GM19240 (cell line): Measurements from ENCODE around the gene ATP8A2.
"Not testable (repeated sequence)": the region's sequence is repeated elsewhere in the genome, so short reads cannot be mapped to it uniquely, and the experiment has no call there.

Experiments used
- DNase-seq: peaks from one replicate; pipeline ENCODE4 v3.0.0; 2011; ENCODE audit warnings: low spot score; ENCODE audit not compliant: insufficient read length

The ATP8A2 gene

GRCh38 chr13:25954080-25954479 is 582.3 kb downstream of the ATP8A2 start:
- DNase-seq = not testable (repeated sequence)

DNA sequence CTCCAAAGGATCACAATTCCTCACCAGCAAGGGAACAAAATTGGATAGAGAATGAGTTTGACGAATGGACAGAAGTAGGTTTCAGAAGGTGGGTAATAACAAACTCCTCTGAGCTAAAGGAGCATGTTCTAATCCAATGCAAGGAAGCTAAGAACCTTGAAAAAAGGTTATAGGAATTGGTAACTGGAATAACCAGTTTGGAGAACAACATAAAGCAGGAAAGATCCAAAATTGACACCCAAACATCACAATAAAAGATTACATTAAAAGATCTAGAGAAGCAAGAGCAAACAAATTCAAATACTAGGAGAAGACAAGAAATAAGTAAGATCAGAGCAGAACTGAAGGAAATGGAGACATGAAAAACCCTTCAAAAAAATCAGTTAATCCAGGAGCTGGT is 583.2 kb downstream of the ATP8A2 start:
- DNase-seq = not testable (repeated sequence)

DNA sequence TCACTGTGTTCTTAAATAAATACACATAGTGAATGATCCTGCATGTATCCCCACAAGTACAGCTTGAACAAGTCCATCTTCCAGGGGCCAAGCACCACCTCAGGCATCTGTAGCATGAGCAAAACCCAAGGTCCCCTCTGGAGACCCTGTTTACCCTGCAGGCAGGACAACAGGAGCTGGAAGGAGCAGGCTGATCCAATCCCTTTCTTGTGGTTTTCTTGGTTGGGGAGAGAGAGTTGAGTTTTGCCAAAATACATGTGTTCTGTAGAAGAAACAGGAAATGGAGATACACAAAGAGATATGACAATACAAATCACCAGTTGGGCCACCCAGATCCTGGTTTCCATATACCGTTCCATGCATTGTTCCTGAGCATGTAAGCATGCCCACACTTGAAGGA is 587.2 kb downstream of the ATP8A2 start:
- DNase-seq = no peak

DNA sequence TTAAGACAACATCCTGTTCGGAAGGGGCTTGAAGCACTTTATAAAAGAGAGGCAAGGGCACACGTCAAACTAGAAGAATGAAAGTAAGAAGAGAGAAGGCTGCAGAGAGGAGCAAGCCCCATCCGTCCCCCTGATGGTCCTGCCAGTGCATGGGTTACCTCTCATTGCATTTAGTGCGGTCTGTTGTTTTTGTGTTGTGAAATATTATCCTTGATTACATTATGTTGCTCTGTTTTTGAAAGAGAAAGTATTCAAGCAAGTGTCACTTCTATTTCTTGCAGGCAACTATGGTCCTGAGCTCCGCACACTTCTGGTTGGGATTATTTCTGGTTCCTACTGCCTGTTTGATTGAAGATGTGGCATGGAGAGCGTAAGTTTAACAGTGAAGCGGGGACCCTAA is 589.5 kb downstream of the ATP8A2 start:
- no peak for DNase-seq

DNA sequence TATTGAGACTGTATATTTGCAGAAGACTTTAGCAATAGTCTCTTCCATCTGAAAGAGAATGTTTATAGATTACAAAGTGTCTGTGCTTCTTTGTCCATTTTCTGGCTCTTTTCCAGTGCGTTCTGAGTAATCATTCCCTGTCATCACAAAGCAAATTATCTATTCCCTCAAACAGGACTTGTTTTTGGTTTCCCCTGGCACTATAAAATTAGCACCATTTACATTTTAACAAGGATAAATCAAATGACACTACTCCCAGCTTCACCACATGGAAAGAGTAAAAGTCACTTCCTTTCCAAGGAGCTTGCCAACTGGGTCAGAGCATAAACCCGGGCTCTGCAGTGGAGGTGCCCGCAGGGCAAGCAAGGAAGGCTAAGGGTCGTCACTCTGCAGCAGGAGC is 591.9 kb downstream of the ATP8A2 start:
- DNase-seq = no peak

DNA sequence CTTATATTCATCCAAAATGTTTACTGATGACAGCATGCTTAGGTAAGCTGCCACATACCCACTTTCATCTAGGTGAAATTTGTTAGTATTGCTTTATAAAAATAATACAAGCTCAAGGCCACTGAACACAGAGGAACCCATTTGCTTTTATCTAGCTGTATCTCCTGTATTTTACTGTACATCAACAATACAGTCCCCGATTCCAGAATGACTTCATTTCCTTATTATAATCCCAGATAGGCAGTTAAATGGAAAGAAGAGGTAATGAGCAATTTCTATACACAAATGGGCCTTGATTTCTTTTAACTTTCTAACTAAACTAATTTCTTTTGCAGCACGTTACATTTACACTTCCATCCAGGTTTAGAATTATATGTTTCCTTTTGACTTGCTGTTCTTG is 593.8 kb downstream of the ATP8A2 start:
- DNase-seq = no peak

DNA sequence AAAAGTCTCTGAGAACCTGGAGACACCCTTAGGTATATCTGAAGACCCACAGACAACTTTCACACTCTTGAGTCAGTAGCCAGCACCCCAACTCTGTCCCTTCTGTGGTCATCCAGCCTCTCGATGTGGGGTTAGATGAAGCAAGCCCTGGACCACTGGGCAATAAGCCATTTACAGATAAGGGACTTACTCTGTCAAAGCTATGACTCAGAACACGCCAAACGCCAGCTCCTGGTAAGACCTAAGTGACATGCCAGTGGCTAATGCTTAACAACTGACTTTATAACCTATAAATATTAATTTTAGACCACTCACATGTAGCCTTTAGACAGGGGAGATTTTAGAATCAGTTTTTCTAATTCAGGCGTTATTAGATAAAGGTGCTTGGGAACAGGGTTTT is 594.3 kb downstream of the ATP8A2 start:
- DNase-seq = no peak

DNA sequence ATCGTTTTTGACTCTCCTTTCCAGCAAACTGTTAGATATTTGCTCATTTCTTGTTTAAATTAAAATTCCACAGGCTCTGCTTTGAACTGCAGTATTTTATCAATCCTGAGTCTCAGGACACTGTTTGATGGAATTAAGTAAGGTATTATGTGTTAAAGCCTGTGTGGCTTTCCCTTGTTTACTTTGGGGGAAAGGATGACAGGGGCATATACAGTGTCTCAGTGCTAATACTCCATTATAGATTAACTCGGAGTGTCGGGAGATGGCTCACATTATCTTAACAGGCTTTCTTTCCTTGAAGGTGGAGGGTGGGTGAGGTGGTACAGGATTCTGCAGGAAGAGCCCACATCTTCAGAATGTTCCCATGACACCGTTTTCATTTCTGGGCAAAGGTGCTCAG is 595.4 kb downstream of the ATP8A2 start:
- no peak for DNase-seq

GRCh38 chr13:25971047-25971446 is 599.3 kb downstream of the ATP8A2 start:
- DNase-seq = no peak

DNA sequence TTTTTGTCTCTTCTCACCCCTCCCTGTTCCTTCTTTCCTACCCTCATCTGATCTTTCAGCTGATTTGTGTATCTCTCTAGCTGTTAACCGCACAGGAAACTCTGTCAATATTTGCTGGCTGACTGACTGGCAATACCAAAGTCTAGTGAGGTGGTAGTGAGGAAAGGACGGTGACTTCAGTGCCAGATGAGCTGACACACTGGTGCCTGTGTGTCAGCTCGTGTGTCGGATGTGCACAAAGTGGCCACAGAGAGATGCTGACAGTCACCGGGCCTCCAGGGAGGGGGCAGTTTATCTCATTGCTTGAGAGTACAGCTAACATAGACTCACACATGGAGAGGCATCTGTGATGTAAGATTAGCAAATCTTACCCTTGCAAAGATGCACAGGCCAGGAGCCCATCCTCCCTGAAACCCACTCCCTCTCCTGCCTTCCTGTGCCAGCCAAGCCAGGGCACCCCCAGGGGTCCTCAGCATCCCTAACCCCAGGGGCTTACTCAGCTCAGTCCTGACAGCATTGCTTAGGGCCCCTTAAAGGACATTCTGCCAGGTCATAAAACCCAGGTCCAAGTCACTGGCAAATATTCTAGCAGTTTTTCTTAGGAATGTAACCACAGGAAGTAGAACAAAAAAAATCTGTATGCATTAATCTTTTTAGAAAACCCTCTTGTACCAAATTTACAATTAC is 599.8 kb downstream of the ATP8A2 start:
- DNase-seq = no peak

DNA sequence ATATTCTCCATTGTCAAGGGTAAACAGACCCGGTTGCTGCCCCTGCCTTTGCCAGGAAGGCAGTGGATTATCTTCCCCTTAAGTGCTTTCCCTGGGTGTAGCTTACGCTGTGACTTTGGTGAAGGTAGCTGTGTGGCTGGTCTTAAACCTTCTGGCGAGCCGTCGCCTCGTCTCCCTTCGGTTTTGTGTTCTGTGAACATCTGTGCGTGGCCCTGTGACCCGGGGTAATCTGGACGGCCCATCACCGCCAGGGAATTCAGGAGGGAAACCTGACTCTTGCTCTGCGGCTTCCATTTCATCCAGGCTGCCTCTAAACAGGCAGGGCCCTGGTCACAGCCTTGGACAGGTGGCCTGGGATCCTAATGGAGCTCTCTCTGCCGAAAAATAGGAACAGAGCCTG is 601.3 kb downstream of the ATP8A2 start:
- DNase-seq = no peak

DNA sequence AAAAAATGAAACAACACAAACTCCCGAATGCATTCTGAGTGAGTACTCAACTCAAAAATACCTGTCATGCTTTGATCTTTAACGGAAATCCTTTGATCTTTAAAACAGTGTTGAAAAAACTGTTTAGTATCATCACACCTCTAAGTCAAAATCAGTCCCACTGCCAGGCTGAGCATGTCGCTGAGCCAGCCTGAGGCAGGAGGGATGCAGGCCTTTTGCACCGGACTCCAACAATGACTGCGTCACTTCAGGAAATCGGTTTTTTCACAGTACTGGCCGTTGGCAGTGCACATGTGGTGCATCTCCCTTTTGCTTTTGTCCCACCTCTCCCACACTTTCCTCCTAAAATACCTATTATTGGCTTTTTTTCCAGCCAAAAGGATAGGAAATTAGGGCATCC is 601.8 kb downstream of the ATP8A2 start:
- no peak for DNase-seq

DNA sequence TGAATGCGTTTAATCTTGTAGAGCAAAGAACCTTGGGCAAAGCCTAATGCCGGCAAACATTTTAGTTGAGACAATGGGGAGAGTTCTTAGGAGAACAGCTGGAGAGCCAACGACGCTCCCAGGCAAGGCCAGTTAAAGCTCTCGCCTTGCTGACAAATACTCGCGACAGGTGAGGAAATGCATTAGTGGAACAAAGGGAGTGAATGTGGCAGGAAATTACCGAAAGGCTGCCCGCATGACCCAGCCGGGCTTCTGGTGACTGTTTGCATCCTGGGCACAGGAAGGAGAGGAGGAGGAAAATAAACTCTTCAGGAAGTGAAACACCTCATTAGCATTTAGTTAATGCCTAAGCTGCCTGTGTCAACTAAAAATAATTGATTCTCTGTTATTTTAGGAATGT is 605.4 kb downstream of the ATP8A2 start:
- DNase-seq = no peak

DNA sequence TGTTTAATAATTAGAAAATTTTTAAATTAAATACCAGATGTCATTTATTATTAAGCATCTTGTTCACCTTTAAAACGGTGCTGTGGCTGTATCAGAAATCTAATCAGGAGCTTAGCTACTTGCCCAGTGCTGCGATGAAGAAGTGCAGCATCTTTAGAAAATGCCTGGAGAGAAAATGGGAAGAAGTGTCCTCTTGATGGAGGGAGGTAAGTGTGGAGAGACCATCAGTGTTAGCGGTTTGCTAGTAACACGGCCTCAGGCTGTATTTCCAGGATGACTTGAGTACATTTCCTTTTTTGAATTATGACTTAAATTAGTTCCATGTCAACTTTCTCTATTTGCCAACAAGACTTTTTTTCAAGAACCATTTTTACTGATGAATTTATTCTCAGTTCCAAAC is 605.9 kb downstream of the ATP8A2 start:
- no peak for DNase-seq

DNA sequence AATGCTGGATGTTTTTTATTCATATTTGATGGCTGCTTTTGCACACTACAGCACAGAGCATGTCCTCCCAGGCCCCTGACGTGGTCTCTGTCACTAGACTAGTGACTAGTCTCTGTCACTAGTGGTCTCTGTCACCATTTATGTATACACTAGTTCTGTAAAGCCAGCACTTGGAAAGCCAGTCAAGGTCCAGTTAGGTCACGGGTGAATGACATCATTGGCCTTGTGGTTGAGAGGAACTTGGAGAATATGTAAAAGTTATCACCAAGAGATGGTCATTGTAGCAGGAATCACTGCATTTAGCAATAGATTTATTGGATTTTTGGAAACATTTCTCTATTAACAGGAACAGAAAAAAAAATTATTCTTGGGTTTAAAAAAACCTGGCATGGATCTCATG is 607.2 kb downstream of the ATP8A2 start:
- DNase-seq = no peak

GRCh38 chr13:25979371-25979770 is 607.6 kb downstream of the ATP8A2 start:
- DNase-seq = no peak

DNA sequence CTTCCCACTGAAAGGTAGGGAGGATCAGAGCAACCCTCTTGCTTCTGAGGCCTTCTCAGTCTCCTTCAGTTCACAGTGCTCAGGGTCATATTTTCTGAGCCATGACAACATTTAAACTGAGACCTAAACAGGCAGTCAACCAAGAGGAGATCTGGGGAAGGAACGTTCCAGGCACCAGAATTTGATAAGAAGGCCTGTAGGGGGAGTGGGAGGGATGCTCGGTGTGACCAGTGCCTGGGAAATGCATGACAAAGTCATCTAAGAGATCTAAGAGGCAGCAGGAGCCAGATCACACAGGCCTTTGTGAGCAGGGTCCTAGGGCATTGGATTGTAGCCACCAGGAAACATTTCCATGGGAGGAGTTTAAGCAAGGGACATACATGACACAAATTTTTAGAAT is 608.5 kb downstream of the ATP8A2 start:
- no peak for DNase-seq

DNA sequence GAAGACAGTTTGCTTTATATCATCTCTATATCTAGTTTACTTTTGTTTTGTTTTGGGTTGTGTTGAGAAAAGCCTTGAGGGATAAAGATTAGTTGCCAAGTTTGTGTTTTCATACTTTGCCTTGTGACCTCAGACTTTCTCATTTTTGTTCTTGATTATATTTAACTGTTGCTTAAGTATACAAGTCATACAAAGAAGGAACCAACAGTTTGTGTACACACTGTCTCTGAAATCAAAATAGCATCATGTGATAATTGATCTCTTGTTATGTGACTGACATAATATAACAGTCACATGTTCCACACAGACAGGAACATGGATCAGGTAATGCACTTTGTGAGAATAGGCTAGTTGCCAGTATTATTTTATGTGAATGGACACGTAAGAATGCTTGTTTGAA is 609.3 kb downstream of the ATP8A2 start:
- DNase-seq = no peak

GRCh38 chr13:25982907-25983306 is 611.1 kb downstream of the ATP8A2 start:
- no peak for DNase-seq

DNA sequence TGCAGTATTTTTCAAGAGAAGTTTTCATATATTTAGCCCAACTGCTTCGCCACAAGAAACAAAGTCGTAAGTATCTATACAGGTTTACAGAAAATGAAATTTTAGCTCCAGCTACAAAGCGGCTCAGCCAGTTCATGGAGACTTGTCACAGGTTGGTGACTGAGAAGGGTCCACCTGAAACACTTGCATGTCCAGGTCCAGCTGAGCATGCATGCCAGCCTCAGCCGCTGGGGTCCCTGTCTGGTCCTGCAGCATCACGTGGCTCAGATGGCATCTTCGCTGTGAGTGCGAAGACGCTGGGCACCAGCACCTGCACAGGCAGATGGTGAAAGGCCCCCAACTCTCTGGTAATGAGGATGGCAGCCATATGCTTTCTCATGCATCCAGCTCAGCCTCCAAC is 616.2 kb downstream of the ATP8A2 start:
- DNase-seq = no peak

- no peak for DNase-seq
These were observed 616.9 kb downstream of the ATP8A2 start for GRCh38 chr13:25988661-25989060.

DNA sequence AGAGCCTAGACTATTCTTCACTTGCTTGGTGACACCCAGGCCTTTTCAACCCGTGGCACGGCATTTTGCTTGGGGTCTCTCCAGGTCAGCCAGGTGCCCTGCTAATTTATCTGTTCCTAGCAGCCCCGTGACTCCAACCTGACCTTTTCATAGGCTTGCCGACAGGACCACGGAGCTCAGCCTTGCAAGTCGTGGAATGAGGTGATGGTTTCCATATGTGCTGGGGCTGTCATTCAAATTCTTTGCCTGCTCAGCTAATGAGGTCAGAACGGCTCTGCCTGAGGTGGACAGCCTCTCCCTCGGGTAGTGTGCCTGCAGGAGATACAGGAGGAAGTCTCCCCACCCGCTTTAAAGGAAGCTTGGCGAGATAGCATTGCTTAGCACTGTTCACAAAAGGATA is 619.0 kb downstream of the ATP8A2 start:
- DNase-seq = no peak

DNA sequence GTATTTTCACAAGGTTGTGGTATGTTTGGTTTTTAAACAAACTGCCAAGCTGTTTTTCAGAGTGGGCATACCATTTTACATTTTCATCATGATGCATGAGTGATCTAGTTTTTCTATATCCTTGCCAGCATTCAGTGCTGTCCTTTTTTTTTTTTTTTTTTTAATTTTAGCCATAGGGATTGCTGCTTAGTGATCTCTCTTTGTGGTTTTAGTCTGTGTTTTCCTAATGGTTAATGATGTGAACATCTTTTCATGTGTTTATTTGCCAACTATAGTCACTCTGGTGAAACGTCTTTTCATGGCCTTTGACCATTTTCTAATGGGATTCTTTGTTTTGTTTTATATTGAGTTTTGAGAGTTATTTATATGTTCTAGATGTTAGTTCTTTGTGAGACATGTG is 620.3 kb downstream of the ATP8A2 start:
- no peak for DNase-seq
